HG02970 (cell line): Measurements from ENCODE around the gene VARS2.
"Not testable (repeated sequence)": the region's sequence is repeated elsewhere in the genome, so short reads cannot be mapped to it uniquely, and the experiment has no call there.

ENCODE experiments used
- ATAC-seq: cut with Tn5 transposase; IDR thresholded peaks from one replicate; pipeline ENCODE4 v1.9.1; 2021; ENCODE audit warnings: mild to moderate bottlenecking, moderate library complexity, moderate number of reproducible peaks; ENCODE audit not compliant: unreplicated experiment, low FRiP score

The VARS2 gene

DNA sequence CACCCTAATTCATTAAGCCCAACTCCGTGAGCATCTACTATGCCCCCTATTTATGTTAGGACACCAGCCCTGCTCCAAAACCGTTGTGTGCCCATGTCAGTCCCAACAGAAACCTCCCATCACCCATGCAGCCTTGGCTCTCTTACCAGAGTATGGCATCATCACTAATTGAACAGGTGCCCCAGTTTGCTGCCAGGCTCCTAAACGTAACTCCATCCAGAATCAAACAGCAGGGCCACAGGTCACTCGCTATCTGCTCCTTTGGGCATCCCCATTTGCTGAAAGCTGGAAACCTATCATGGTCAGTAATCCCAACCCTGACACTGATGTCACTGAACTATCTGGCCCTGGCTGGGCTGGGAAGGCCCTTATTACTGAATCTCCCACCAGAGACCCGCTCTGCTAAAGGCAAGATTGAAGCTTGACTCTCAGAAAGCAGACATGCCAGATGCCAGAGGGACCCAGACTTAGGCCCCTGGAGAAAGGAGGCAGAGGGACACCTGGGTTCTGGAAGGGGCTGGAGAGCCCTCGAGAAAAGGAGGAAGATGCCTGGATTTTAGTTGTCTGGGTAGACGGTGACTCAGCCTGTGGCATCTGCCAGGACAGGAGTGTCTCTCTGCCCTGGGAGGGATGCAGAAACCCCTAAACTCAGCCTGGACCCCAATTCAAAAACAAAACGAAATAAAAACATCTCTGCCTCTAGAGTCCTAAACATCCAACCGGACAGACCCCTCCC, 40.8 kb downstream of the VARS2 start:
- no peak for ATAC-seq

DNA sequence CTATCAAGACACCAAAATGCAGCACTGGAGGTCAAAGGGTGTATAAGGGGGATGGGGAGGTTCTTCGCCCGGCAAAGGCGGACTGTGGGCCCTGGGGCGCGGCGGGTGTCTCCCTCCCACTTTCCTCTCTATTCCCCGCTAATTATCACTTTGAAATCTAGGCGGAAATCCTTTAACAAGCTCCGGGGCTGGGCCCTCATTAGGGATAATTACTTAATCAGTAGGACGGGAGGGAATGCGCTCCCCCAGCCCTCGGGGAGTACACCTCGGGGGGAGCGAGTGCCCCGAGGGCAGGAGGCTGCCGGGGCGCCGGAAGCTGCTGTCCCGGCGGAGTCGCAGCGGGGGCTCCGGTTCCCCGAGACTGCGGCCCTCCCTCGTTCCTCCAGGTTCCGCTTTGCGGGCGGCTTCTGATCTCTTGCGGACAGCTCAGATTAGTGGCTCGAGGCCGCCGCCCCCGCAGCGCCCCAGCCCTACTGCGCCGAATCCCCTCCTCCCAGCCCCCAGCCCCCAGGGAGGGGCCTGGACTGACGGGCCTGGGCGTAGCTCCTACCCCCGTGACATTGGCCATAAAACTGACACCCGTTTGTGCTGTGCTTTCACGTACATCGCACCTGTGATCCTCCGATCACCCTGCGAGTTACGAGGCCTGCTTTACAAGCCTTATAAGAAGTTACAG, 41.5 kb downstream of the VARS2 start:
- no peak for ATAC-seq

DNA sequence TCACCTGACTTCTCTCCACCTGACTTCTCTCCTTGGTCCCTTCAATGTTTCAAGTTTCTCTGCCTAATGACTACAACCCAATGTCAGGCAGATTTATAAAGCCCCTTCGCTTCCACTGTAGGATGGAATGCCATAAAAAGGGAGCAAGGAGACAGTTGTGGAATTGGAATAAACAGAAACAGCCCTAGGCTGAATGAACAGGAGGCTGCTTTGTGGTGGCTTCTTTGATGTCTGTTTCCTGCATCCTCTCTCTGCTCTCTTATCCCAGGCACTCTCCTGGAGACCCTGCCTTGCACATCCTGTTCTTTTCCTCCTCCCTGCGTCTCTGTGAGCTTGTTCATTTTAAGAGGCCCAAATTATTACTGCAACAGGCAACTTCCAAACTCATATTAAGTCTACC, 43.7 kb downstream of the VARS2 start:
- no peak for ATAC-seq

DNA sequence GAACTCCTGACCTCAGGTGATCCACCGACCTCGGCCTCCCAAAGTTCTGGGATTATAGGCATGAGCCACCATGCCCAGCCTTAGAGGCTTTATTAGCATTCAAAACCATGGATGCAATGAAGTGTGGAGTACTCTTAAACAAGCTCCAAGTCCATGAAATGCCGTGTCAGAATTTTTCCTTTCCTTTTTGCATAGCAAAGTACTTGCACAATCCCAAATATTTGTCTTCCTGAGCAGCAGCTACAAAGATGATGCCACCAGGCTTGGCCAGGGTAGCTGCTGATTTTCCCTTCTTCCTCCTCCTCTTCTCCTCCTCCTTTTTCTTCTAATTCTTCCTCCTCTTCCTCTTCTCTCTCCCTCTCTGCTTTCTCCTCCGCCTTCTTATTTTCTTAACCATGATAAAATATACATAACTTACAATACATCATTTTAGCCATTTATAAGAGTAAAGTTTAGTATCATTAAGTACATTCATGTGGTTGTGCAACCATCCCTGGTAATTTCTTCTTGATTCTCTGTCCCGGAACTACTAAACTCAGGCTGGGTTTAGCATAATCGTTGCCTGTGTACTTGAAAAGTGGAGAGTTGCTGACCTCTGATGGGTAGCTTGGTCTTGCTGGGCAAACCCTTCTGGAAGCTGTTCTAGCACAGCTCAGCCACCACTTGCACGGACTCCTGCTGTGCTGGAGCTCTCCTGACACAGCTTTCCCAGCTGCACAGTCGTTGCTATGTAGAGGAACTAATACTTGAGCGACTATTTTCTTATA, 47.1 kb downstream of the VARS2 start:
- ATAC-seq = no peak

DNA sequence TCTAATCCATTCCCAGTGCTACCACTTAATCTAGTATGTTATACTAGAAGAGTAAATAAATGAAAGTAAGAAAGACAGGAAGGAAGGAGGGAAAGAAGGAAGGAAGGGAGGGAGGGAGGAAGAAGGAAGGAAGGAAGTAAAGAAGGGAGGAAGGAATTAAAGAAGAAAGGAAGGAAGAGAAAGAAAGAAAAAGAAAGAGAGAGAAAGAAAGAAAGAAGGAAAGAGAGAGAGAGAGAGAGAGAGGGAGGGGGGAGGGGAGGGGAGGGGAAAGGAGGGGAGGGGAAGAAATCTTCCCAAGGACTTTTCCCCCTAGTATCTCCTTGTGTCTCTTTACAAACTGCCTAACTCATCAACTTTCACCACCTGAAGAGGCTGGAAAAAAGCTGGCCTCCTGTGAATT, 48.7 kb downstream of the VARS2 start:
- no peak for ATAC-seq

DNA sequence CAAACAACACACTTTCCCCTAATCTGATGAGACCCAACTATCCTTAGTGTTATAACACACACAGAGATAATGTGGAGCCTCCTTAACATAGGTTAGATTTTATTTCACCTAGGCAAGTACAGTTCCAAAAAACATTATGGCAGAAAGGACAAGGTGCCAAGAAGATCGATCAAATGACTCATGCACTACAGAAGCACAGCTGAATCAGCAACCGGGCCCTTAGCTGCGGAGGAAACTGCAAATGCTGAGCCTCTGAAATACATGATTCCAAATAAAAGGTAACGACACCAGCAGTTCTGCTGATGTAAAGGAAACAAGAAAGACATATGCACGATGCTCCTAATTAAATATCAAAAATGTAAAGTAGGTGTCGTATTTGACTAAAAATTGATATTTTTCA, 49.6 kb downstream of the VARS2 start:
- no peak for ATAC-seq

DNA sequence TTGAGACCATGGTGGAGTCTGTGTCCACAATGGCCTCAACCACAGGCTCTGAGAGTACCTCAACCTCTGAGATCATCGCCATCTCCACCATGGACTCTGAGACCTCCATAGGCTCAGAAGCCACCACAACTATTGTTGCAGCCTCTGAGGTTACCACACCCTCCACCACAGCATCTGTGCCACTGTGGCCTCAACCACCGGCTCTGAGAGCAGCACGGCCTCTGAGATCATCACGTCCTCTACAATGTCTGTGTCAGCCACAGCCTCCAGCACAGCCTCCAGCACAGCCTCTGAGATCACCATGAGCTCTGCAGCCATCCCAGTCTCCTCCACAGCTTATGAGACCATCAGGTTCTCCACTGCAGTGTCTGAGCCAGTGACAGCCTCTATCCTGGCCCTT, 50.0 kb downstream of the VARS2 start:
- ATAC-seq = no peak

DNA sequence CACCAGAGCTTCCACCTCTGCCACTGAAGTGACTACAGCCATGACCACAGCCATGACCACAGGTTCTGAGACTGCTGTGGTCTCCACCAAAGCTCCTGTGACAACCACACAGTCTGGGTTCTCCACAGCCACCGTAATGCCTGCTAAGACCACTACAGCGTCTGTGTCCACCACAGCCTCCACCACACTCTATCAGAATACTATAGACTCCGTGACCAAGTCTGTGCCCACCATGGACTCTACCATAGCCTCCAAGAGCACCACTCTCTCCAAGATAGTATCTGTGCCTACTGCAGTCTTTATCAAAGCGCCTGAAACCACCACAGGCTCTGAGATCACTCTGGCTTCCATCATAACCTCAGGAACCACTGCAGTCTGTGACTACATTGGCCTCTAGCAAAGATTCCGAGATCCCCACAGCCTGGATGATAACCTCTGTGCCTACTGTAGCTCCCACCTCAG, 51.1 kb downstream of the VARS2 start:
- ATAC-seq = no peak

DNA sequence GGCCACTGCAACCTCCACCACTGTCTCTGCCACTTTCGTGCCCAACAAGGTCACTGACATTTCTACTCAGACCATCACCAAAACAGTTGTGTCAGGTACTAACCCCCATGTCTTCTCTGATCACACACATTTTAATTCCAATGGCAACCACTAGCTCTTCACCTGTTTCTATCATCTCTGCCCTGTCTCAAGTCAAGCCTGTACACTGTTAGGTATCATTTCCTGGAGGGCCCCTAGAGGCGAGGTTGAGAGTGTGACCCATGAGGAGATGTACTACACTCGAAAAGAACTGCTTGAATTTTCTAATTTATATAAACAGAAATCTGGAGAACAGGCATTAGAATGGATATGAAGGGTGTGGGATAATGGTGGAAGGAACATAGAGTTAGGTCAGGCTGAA, 52.1 kb downstream of the VARS2 start:
- no peak for ATAC-seq

DNA sequence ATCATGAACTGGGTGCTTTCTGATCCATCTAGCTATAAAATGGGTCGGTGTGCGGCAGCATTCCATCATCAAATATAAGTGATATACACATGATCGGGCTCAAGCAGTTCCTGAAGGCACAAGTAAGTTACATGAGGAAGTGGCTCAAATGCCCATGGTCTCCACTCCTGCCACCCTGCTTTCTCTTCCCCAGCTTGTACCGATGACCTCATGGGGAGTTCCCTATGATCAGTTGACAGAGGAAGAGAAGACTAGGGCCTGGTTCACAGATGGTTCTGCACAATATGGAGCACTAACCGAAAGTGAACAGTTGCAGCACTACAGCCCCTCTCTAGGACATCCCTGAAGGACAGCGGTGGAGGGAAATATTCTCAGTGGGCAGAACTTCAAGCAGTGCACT, 55.1 kb downstream of the VARS2 start:
- ATAC-seq = not testable (repeated sequence)

DNA sequence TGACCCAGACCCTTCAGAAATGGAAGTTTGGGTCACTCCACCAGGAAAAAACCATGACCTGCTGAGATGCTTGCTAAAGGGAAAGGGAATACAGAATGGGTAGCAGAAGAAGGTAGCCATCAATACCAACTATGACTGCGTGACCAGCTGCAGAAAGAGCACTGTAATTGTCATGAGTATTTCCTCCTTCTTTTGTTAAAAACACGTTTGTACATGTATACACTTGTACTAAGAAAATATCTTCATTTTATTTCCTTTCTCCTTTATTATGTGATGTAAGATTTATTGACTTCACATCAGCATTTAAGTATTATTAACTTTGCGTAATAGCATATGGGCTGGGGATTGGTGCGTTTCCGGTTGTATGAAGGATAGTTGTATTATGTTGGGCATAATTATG, 56.9 kb downstream of the VARS2 start:
- no peak for ATAC-seq

DNA sequence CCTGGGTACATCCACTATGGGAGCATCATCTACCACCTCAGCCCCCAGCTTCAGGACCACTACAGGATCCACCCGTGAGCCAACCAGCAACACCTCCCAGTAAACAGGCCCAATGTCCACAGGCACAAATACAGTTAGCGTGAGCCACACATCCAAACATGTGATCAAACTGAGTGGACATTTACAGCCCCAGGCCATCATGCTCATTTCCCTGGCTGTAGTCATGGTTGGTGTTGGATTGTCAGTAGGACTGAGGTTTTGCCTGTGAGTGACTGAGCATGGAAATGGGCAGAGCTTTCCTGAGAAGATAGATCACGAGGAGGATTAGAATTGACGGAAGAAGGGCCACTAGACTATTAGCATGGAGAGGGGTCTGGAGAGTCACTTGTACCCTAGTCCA, 58.8 kb downstream of the VARS2 start:
- ATAC-seq = no peak

DNA sequence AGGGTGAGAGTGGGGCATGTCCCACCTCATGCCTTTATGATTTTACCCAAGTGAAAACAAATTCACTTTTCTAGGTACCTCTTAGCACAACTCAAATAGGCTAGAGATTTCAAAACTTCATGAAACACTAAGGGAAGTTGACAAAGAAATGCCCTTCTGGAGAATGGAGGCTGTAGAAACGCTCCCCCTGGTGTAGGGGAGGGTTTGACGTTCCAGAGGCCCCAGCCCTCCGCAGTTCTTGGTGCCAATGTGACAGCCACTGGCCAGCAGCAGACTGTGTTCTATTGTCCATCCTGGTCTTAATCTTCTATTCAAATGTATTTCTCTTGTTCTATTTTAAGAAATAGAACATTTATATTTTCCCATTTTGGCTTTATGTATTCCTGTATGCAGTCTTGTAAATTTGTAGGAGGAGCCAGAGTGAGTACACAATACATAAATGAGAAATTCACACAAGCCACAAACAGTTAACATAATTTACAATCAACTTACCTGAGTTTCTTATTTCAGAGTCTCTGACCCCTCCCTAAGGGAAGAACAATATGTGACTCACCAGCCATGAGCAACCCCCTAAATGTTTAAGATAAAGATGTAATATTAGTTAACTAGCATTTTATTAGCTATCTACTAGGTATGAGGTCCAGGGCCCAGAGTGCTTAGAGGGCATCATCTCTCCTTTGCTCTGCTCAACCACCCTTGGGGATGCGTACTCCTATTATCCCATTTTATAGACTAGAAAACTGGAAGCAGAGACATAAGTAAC, 60.6 kb downstream of the VARS2 start:
- no peak for ATAC-seq
